HG02943 (cell line): ENCODE measurements around the gene AP1G2.
A peak's percentile ranks its signal among the peaks of the same experiment; 100 is the strongest.
"Not testable (repeated sequence)": the region's sequence is repeated elsewhere in the genome, so short reads cannot be mapped to it uniquely, and the experiment has no call there.

Experiments used
- ATAC-seq: cut with Tn5 transposase; IDR thresholded peaks from one replicate; pipeline ENCODE4 v1.9.1; 2021; ENCODE audit warnings: mild to moderate bottlenecking, low read depth, moderate library complexity; ENCODE audit not compliant: unreplicated experiment

Gene AP1G2, protein sequence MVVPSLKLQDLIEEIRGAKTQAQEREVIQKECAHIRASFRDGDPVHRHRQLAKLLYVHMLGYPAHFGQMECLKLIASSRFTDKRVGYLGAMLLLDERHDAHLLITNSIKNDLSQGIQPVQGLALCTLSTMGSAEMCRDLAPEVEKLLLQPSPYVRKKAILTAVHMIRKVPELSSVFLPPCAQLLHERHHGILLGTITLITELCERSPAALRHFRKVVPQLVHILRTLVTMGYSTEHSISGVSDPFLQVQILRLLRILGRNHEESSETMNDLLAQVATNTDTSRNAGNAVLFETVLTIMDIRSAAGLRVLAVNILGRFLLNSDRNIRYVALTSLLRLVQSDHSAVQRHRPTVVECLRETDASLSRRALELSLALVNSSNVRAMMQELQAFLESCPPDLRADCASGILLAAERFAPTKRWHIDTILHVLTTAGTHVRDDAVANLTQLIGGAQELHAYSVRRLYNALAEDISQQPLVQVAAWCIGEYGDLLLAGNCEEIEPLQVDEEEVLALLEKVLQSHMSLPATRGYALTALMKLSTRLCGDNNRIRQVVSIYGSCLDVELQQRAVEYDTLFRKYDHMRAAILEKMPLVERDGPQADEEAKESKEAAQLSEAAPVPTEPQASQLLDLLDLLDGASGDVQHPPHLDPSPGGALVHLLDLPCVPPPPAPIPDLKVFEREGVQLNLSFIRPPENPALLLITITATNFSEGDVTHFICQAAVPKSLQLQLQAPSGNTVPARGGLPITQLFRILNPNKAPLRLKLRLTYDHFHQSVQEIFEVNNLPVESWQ

GRCh38 chr14:23567186-23568020 is at the start of gene AP1G2:
AP1G2 (minus strand) TSS chr14:23567791; CDS start chr14:23567314, 477 bp downstream.
- ATAC-seq = peak; percentile 80

- ATAC-seq = no peak
Observed at GRCh38 chr14:23615856-23616255, 48.3 kb upstream of the AP1G2 start.

- no peak for ATAC-seq
Observed at GRCh38 chr14:23614395-23614828, 46.8 kb upstream of the AP1G2 start.

- ATAC-seq = no peak
Observed at GRCh38 chr14:23613242-23614070, 45.9 kb upstream of the AP1G2 start.

DNA sequence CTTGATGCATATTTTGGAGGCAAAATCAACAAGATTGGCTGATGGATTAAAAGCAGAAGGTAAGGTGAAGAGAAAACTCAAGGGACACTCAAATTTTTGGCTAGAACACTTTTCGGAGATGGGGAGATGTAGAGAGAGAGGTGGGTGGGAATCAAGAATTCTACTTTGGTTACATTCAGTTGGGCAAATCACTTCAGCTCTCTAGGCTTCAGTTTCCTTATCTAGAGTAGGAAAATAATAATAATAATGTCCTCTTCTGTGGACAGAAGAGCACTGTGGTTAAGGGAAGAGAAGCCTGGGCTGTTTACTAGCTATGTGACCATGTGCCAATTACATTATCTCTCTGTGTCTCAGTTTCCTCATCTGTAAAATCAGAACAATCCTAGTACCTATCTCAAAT is 45.2 kb upstream of the AP1G2 start:
- ATAC-seq = no peak

DNA sequence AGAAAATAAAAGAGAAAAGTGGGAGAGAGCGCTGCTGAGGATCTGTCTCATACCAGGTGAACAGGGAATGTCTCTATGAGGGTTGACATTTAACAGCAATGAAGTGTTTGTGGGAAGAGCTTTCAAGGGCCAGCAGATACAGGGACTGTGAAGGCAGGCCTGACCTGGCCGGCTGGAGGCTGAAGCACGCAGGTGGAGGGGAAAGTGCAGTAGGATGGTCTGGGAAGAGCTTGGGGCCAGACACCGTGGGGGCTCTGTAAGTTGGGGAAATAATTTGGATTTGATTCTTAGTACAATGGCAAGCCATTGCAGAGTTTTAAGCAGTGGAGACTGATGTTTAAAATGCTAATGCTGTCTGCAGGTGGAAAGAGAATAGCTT is 44.8 kb upstream of the AP1G2 start:
- no peak for ATAC-seq

- ATAC-seq = no peak
Observed at GRCh38 chr14:23610815-23611289, 43.3 kb upstream of the AP1G2 start.

DNA sequence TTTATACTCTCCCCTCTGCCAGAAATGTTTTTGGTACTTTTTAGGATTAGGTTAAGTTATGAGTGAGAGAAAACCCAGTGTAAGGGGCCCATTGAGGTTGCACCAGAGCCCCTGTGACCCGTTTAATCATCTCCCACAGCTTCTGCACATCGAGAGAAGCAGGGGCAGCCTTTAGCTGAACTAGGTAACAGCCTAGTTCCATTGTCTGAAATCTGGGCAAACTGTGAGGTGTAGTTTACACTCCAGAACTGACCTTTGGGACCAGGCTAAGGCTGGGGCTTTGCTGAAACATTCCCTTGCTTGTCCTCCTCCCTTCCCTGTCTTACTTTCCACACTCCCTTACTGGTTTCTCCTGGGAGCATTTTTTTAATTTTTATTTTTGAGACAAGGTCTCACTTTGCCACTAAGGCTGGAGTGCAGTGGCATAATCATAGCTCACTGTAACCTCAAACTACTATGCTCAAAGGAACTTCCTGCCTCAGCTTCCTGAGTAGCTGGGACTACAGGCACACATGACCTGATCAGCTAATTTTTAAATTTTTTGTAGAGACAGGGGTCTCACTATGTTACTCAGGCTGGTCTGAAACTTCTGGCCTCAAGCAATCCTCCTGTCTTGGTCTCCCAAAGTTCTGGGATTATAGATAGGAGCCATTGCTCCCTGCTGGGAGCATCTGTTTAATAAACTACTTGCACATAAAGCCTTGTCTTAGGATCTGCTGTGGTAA is 42.7 kb upstream of the AP1G2 start:
- ATAC-seq = no peak

GRCh38 chr14:23609411-23610089 is 42.0 kb upstream of the AP1G2 start:
- ATAC-seq = not testable (repeated sequence)

DNA sequence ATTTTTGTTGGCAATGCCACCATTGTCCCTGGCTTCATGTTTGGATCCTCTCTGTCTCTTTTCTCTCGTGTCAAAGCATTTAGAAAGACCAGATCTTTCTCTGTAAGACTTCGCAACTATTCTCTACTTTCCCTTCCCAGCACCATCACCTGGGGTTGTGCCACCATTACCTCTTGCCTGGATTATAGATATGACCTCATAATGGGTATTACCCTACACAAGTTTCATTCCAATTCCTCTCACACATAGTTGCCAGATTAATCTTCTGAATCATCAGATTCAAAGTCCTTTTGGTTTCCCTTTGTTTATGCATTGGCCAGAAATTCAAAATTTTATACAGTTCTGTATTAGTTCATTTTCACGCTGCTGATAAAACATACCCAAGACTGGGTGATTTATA is 41.4 kb upstream of the AP1G2 start:
- ATAC-seq = no peak

GRCh38 chr14:23608454-23608853 is 40.9 kb upstream of the AP1G2 start:
- no peak for ATAC-seq

- no peak for ATAC-seq
Observed at GRCh38 chr14:23605931-23606585, 38.5 kb upstream of the AP1G2 start.

DNA sequence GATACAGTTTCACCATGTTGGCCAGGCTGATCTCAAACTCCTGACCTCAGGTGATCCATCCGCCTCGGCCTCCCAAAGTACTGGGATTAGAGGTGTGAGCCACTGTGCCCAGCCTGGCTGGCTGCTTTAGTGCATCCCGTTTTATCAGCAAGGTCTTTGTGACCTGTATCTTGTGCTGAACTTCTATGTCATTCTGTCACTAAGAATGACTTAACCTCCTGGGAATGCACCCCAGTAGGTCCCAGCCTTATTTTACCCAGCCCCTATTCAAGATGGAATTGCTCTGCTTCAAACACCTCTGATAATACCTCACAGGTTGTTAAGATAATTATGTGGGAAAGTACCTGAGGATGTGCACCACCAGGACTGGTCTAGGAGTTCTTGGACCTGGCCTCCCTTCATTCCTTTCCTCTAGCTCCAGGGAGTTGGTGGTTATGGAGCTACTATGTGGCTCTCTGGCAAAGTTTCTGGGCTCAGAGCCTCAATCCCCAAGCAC is 37.1 kb upstream of the AP1G2 start:
- ATAC-seq = no peak

DNA sequence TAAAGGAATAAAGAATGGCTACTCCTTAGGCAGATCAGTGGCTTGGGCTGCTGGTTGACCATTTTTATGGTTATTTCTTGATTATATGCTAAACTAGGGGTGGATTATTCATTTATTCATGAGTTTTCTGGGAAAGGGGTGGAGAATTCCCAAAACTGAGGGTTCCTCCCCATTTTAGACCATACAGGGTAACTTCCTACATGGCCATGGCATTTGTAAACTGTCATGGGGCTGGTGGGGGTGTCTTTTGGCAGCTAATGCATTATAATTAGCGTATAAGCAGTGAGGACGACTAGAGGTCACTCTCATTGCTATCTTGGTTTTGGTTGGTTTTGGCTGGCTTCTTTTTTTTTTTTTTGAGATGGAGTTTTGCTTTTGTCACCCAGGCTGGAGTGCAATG is 36.6 kb upstream of the AP1G2 start:
- no peak for ATAC-seq

- no peak for ATAC-seq
Observed at GRCh38 chr14:23603103-23603502, 35.5 kb upstream of the AP1G2 start.

DNA sequence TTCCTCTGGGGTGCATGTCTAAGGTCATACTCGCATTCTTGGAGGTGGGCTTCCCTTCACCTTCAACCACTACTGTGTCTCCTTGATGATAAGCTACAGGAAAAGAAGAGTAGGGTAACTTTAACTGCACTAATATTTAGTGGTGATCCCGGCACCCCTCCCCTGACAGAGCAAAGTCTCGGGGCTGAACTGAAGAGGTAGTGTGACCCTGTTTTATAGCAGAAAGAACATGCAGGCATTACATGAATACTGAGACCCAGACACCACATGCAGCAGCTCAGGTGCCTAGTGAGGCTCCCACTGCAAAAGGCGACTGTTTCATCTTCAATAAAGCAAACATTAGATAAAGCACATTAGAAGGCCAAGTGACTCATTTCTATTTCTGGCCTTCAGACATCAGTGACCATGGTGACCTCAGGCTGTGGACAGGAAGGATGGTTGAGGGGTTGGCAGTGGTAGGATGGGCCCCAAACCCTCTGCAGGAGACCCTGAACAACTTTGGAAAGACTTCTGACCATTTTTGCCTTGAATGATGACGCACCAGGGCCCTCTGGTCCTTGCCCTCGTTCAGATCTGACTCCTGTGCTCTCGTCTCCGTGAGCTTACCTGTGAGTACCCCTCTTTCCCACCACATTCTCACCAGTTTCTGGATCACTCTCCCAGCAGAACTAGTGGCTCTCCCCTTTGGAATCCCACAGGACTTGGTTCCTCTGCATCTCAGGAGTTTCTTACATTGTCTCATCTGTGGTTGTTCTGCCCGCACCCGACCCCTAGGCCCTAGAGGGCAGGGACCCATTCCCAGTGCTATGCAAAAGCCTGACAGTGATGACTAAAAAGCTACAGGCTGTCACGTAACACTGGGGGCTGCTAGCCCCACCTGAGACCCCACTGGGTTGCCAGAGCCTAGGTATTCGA is 34.8 kb upstream of the AP1G2 start:
- ATAC-seq = no peak

GRCh38 chr14:23601845-23602180 is 34.2 kb upstream of the AP1G2 start:
- no peak for ATAC-seq
